Psoas muscle (tissue), 8 donors: ENCODE measurements around the gene COIL. TPM values are rescaled to one million over a fixed set of nuclear protein-coding genes. Genes with fewer than 3 reads are reported as not detected.

ENCODE experiments used
- ATAC-seq, 4 donors: fragments of 200-7000 bp; cut with Tn5 transposase; one replicate each; pipeline ENCODE4 v1.9.1; 2020; ENCODE audit warnings: moderate library complexity in 3 of 4, mild to moderate bottlenecking in 2 of 4
- DNase-seq, 2 donors: peaks; one replicate each; pipeline ENCODE4 v3.0.0-alpha.2; 2020
- H3K27ac ChIP-seq: fragments of 200-600 bp; one replicate; pipeline ENCODE4 v1.8.0; 2022
- H3K27me3 ChIP-seq, 3 donors: fragments of 200-600 bp in 1 of 3; one replicate each; pipeline versions ENCODE4 v1.6.1 to v1.8.0; 2013 to 2022; ENCODE audit warnings: low read length in 2 of 3, mild to moderate bottlenecking in 2 of 3, moderate library complexity in 1 of 3; ENCODE audit not compliant: insufficient read depth in 3 of 3
- H3K36me3 ChIP-seq, 2 donors: fragments of 200-600 bp in 1 of 2; one replicate each; pipeline versions ENCODE4 v1.6.1 to v1.8.0; 2013 to 2022; ENCODE audit warnings: low read depth in 1 of 2, mild to moderate bottlenecking in 1 of 2, moderate library complexity in 1 of 2; ENCODE audit not compliant: insufficient read depth in 1 of 2
- H3K4me1 ChIP-seq: fragments of 200-600 bp; one replicate; pipeline ENCODE4 v1.8.0; 2022
- H3K4me3 ChIP-seq: fragments of 200-600 bp; one replicate; pipeline ENCODE4 v1.8.0; 2022; ENCODE audit warnings: mild to moderate bottlenecking
- H3K9me3 ChIP-seq: fragments of 200-600 bp; one replicate; pipeline ENCODE4 v1.8.0; 2022
- WGBS, 3 donors: extraction: QIAGEN DNeasy Blood & Tissue Kit; methylation state at CpG; one replicate each; pipeline versions ENCODE4 v1.1.6 to v1.1.7; 2013; 5-methylcytosine and 5-hydroxymethylcytosine counted together
- intact Hi-C, 2 donors: fragments of 100-400 bp; cut with DNase I; formaldehyde crosslinking; loops; one replicate each; pipeline versions ENCODE4 v1.11.0 to v1.14.2; 2022
- polyA plus RNA-seq, 3 donors: library from polyadenylated mRNA; stranded (reverse); fragments of 200-250 nt; gene quantifications; one replicate each; pipeline ENCODE4 v1.2.3, GENCODE V29; 2013
- total RNA-seq, 4 donors: library from RNA; stranded (reverse); fragmentation: NEBNext Ultra II Directional in 2 of 4; extraction: Animal tissue kit (Norgen Biotek cat#: 25700) in 2 of 4; gene quantifications; one replicate each; pipeline versions ENCODE4 v1.2.1 to v1.2.4, GENCODE V29; 2021 to 2023
- TF ChIP-seq, protein P1 (sequence below): fragments of 200-600 bp; IDR thresholded peaks from one replicate; pipeline ENCODE4 v1.8.0; 2022; ENCODE audit warnings: antibody characterized with exemption
- donor health status: healthy with polysubstance abuse.
- donor health status: DM: no; HTN: no; CAD: no; lungs with moderate emphysema.
- donor health status: Bipolar disorder and iron deficiency.
- donor health status: healthy.
- donor health status: DM: yes; HTN: yes; CAD: no.
- donor health status: DM: no; HTN: no; CAD: no.
- donor health status: DM: no; HTN: no; CAD: no.
- donor health status: DM: yes; HTN: yes; CAD: no.

The COIL gene
- total and polyA plus RNA-seq, 7 donors: 6.6 to 12.3 (median 9.2) TPM

DNA sequence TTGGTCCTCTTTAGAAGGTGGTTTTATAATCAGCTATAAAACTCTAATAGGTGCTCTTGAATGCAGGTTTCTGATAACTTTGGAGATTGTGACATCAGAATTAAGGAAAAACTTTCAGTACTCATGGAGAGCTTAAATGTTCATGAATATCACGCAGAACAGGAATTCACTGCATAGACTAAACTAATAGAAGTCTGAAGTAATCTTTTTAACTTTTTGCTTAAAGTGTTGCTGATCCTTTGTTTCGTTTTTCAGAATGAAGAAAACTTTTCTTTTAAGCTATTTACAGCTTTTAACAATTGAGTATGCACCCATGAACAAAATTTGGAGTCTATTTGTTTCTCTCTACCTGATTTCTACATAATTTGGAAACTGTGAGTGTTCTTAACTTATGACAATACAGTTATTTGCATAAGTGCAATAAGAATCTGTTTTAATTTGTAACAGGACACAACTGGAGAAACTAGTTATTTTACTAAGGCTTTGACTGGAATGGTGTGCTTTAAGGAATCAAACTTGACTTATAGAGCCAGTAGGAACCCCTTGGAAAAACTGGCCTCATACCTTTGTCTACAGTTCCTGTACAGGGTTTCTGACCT lies 30.0 kb downstream of the COIL start:
- DNase-seq: no peak
- H3K4me3 ChIP-seq: no peak overlapping the region
- H3K36me3 ChIP-seq: peaks cover 0 to 25% of the 10 kb centered on the region in 2 donors
- TF ChIP-seq, protein P1, sequence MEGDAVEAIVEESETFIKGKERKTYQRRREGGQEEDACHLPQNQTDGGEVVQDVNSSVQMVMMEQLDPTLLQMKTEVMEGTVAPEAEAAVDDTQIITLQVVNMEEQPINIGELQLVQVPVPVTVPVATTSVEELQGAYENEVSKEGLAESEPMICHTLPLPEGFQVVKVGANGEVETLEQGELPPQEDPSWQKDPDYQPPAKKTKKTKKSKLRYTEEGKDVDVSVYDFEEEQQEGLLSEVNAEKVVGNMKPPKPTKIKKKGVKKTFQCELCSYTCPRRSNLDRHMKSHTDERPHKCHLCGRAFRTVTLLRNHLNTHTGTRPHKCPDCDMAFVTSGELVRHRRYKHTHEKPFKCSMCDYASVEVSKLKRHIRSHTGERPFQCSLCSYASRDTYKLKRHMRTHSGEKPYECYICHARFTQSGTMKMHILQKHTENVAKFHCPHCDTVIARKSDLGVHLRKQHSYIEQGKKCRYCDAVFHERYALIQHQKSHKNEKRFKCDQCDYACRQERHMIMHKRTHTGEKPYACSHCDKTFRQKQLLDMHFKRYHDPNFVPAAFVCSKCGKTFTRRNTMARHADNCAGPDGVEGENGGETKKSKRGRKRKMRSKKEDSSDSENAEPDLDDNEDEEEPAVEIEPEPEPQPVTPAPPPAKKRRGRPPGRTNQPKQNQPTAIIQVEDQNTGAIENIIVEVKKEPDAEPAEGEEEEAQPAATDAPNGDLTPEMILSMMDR: no peak
- intact Hi-C loops: no loop called here
- ATAC-seq: no peak
- H3K27me3 ChIP-seq: no peaks in the 10 kb centered on the region
- H3K27ac ChIP-seq: no peak overlapping the region
- no peaks in the 10 kb centered on the region for H3K4me1 ChIP-seq
- no peaks in the 10 kb centered on the region for H3K9me3 ChIP-seq
- WGBS, 3 donors: 91 to 94% (median 93%) methylated on average over 2 of the region's 2 CpGs

DNA sequence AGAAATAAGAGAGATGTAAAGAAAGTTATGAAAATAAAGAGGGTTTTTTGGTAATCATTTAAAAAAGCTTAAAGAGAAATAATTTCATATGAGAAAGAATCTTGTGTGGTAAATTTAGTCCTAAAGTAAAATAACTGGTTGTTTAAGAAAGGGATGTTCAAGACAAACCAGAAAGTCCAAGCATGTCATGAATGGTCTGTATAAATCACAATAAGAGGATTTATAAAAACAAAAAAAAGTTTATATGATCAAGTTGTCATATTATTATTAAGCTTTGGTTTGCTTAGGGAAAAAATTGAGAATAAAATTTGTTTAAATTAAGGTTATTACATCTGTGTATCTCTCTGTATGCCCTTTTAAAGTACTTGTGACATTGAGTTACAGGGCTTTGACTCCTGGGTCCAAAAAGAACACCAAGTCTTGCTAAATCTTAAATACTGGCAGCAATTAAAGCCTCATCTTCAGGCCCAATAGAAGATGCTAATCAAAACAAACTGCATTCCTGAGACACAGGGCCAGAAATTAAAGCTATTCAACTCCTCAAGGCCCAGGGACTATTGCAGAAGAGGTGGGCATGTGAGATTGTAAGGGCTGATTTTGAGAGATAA lies 31.4 kb downstream of the COIL start:
- Histone ChIP-seq H3K4me1 (no peaks in the 10 kb centered on the region), H3K27me3 (no peaks in the 10 kb centered on the region), H3K9me3 (no peaks in the 10 kb centered on the region), H3K27ac (no peak overlapping the region), H3K36me3 (peaks cover 0 to 18% of the 10 kb centered on the region in 2 donors), H3K4me3 (no peak overlapping the region)
- TF ChIP-seq, protein P1: no peak
- ATAC-seq (no peak), DNase-seq (no peak)
- intact Hi-C loops: no loop called here

DNA sequence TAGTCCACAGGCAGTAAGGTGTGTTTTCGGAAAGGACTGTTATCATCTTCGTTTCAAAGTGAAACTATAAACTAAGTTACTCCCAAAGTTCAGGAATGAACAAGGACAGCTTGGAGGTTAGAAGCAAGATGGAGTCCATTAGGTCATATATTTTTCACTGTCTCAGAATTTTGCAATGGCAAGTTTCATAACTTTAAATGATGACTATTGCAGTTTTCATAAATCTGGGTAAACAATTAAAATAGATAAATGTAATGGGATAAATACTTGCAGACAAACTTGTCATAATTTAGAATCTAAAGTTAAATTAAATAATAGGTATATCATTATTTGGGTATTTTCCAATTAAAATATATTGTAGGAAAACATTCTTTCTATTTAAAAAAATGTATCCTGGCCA lies 32.3 kb downstream of the COIL start:
- peaks cover 0 to 9% of the 10 kb centered on the region in 2 donors for H3K36me3 ChIP-seq
- ATAC-seq: no peak
- no peak overlapping the region for H3K4me3 ChIP-seq
- no peaks in the 10 kb centered on the region for H3K9me3 ChIP-seq
- WGBS, 3 donors: 94 to 97% (median 97%) methylated on average over 2 of the region's 2 CpGs
- H3K4me1 ChIP-seq: no peaks in the 10 kb centered on the region
- H3K27ac ChIP-seq: no peak overlapping the region
- no peak for DNase-seq
- TF ChIP-seq, protein P1: no peak
- intact Hi-C loops: no loop called here
- no peaks in the 10 kb centered on the region for H3K27me3 ChIP-seq

DNA sequence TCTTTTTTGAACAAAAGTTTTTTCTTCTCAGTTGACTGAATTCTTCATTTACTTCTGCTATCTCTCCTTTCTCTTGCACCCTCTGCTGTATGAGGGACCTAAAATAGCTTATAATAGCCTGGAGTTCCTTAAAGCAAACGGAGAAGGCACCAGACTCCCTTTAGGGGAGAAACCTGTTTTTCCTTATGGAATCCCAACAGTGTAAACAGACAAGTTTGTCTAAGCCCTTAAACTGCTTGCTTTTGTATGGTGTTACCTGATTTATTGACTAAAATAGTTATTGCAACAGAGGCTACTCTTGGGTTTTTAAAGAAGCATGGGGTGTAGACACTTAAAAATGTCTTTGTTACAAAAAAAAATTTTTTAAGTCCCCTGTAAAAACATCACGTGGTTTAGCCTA lies 34.1 kb downstream of the COIL start:
- Histone ChIP-seq H3K4me3 (no peak overlapping the region), H3K36me3 (no peaks in the 10 kb centered on the region), H3K27ac (no peak overlapping the region), H3K27me3 (no peaks in the 10 kb centered on the region), H3K9me3 (no peaks in the 10 kb centered on the region), H3K4me1 (no peaks in the 10 kb centered on the region)
- DNase-seq (no peak), ATAC-seq (no peak)
- 76 to 82% (median 80%) methylated on average over 2 of the region's 2 CpGs for WGBS, 3 donors
- TF ChIP-seq, protein P1: no peak
- intact Hi-C loops: no loop called here

DNA sequence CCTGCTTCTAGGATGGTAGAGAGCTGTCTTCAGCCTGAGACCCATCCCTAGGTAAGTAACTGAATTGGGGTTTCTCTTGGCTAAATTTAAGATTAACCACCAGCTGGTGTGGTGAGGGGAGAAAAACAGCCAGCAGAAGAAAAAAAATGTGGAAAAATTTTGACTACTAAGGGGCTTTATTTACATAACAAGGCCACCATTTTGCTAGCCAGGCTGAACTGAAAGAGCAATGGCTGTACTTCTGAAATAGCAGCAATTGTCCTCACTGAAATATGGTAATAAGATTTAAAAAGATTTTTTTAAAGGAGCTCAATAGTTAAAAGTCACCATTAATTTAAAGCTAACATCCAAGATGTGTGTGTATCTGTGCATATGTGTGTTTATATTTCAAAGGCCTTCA lies 34.6 kb downstream of the COIL start:
- intact Hi-C loops: no loop called here
- TF ChIP-seq, protein P1: no peak

More for the DNA sequence above, 34.6 kb downstream of the COIL start:
- H3K36me3 ChIP-seq: no peaks in the 10 kb centered on the region
- no peaks in the 10 kb centered on the region for H3K4me1 ChIP-seq
- H3K27ac ChIP-seq: no peak overlapping the region
- H3K27me3 ChIP-seq: no peaks in the 10 kb centered on the region
- H3K9me3 ChIP-seq: no peaks in the 10 kb centered on the region
- no peak overlapping the region for H3K4me3 ChIP-seq
- no peak for DNase-seq
- ATAC-seq: no peak
